GM12878 (cell line): ENCODE results near the gene ARHGAP40. TPM values are rescaled to one million over a fixed set of nuclear protein-coding genes. Genes with fewer than 3 reads are reported as not detected.

Experiments used
- ATAC-seq: fragments of 200-7000 bp; cut with Tn5 transposase; 3 replicates; pipeline ENCODE4 v1.9.1; 2020; ENCODE audit warnings: mild to moderate bottlenecking, moderate library complexity
- BruUV-seq: library from RNA; stranded (reverse); fragments of 400-500 nt; replicated peaks from 2 replicates; lab custom pipeline; 2021; lab: Mats Ljungman, UMichigan
- CTCF ChIA-PET: fragments of 300-600 bp; sonication (Branson Sonifier 250); formaldehyde crosslinking; extraction: SDS; loops from one replicate; lab custom pipeline; 2021; ENCODE audit warnings: inconsistent platforms; lab: Yijun Ruan, JAX
- POLR2A ChIA-PET: fragments of 350-600 bp; formaldehyde crosslinking; extraction: SDS; loops from one replicate; lab custom pipeline; 2021; ENCODE audit warnings: inconsistent platforms; lab: Charles Lee
- RAD21 ChIA-PET: fragments of 300-600 bp; sonication (Branson Sonifier 250); formaldehyde crosslinking; loops from one replicate; lab custom pipeline; 2023; ENCODE audit warnings: antibody characterized with exemption; ENCODE audit not compliant: unreplicated experiment; lab: Charles Lee
- SMC1A ChIA-PET: fragments of 300-600 bp; sonication (Branson Sonifier 250); formaldehyde crosslinking; loops from one replicate; lab custom pipeline; 2023; ENCODE audit not compliant: unreplicated experiment, uncharacterized antibody; lab: Charles Lee
- DNase-seq: peaks from one replicate; pipeline ENCODE4 v3.0.0-alpha.2; 2011; ENCODE audit warnings: low read depth, low spot score
- FAIRE-seq: peaks from 3 replicates; lab custom pipeline; 2011; peaks lifted over from hg19 to GRCh38; lab: Jason Lieb, UNC
- H2AFZ ChIP-seq: 2 replicates; pipeline ENCODE4 v1.6.0; 2011; ENCODE audit warnings: low read depth, low read length, control low read depth; ENCODE audit not compliant: control insufficient read depth
- H3K27ac ChIP-seq: 2 replicates; pipeline ENCODE4 v1.5.1; 2011; ENCODE audit warnings: control low read depth; ENCODE audit not compliant: control insufficient read depth, insufficient read depth
- H3K27me3 ChIP-seq, 2 experiments: replicated peaks in 1 of 2; 2 replicates each; pipeline versions ENCODE4 v1.6.0 to v1.6.1; 2011; ENCODE audit warnings: low read length in 1 of 2; ENCODE audit not compliant: control insufficient read depth in 2 of 2, insufficient read depth in 2 of 2
- H3K36me3 ChIP-seq, 2 experiments: 2 replicates each; pipeline ENCODE4 v1.5.1; 2011; ENCODE audit warnings: low read length in 1 of 2; ENCODE audit not compliant: control insufficient read depth in 2 of 2, insufficient read depth in 2 of 2
- H3K4me1 ChIP-seq: 2 replicates; pipeline ENCODE4 v1.6.1; 2011; ENCODE audit warnings: mild to moderate bottlenecking, low read length, moderate library complexity, mixed read lengths; ENCODE audit not compliant: control insufficient read depth, insufficient read depth
- H3K4me2 ChIP-seq: 2 replicates; pipeline ENCODE4 v1.6.0; 2011; ENCODE audit warnings: control low read depth; ENCODE audit not compliant: control insufficient read depth, insufficient read depth
- H3K4me3 ChIP-seq: fragments of 200-600 bp; sonication (generic); 2 replicates; pipeline ENCODE4 v1.5.1; 2016
- H3K79me2 ChIP-seq: 2 replicates; pipeline ENCODE4 v1.6.0; 2011; ENCODE audit warnings: low read length; ENCODE audit not compliant: control insufficient read depth, insufficient read depth
- H3K9ac ChIP-seq: 2 replicates; pipeline ENCODE4 v1.8.0; 2011; ENCODE audit warnings: low read length, control low read depth, mixed read lengths; ENCODE audit not compliant: control insufficient read depth, insufficient read depth
- H3K9me3 ChIP-seq: replicated peaks from 3 replicates; pipeline ENCODE4 v1.5.1; 2011; ENCODE audit warnings: mild to moderate bottlenecking, low read length; ENCODE audit not compliant: control insufficient read depth, insufficient read depth
- H4K20me1 ChIP-seq: 2 replicates; pipeline ENCODE4 v1.6.0; 2011; ENCODE audit not compliant: control insufficient read depth, insufficient read depth
- BCL3 ChIP-seq: IDR thresholded peaks from 2 replicates; pipeline ENCODE4 v1.6.1; 2011; ENCODE audit warnings: borderline replicate concordance, low read depth, mild to moderate bottlenecking, moderate library complexity, low read length; ENCODE audit not compliant: insufficient read depth, poor library complexity, severe bottlenecking
- HDGF ChIP-seq: fragments of 450-650 bp; IDR thresholded peaks from 2 replicates; pipeline ENCODE4 v1.6.1; 2016; ENCODE audit warnings: antibody characterized with exemption
- HSF1 ChIP-seq: fragments of 150-350 bp; IDR thresholded peaks from 2 replicates; pipeline ENCODE4 v1.6.1; 2014; ENCODE audit warnings: mild to moderate bottlenecking, low read depth, low read length
- NBN ChIP-seq: fragments of 450-650 bp; IDR thresholded peaks from 2 replicates; pipeline ENCODE4 v1.6.1; 2016
- NRF1 ChIP-seq: conservative IDR thresholded peaks from 2 replicates; pipeline ENCODE4 v1.6.1; 2011; ENCODE audit warnings: mild to moderate bottlenecking, low read depth, low read length, improper control_type of control experiment
- RCOR1 ChIP-seq: conservative IDR thresholded peaks from 2 replicates; pipeline ENCODE4 v1.6.1; 2012; ENCODE audit warnings: low read depth, low read length, improper control_type of control experiment
- RFX5 ChIP-seq: IDR thresholded peaks from 2 replicates; pipeline ENCODE4 v1.6.1; 2011; ENCODE audit warnings: low read depth, low read length, improper control_type of control experiment
- TAF1 ChIP-seq: IDR thresholded peaks from 2 replicates; pipeline ENCODE4 v1.6.1; 2011; ENCODE audit warnings: mild to moderate bottlenecking, low read depth, low read length, borderline replicate concordance
- USF1 ChIP-seq: IDR thresholded peaks from 2 replicates; pipeline ENCODE4 v1.6.1; 2011; ENCODE audit warnings: borderline replicate concordance, low read depth, mild to moderate bottlenecking, moderate library complexity, mixed read lengths, low read length; ENCODE audit not compliant: insufficient read depth; ENCODE audit errors: extremely low read length
- ZBED1 ChIP-seq: IDR thresholded peaks from 2 replicates; pipeline ENCODE4 v1.6.1; 2016; ENCODE audit warnings: borderline replicate concordance
- WGBS: methylation state at CpG from one replicate; pipeline ENCODE4 v1.1.6; 2016; ENCODE audit warnings: low lambda C conversion rate; ENCODE audit not compliant: insufficient replicate concordance, insufficient coverage; ENCODE audit errors: missing lambda C conversion rate; 5-methylcytosine and 5-hydroxymethylcytosine counted together
- in situ Hi-C: fragments of 300-500 bp; cut with MboI; formaldehyde crosslinking; loops from 9 replicates; pipeline ENCODE4 v1.14.3; 2018; ENCODE audit warnings: mixed read lengths
- intact Hi-C: fragments of 100-400 bp; cut with micrococcal nuclease; formaldehyde crosslinking; loops from one replicate; pipeline ENCODE4 v1.14.2; 2022; ENCODE audit not compliant: unreplicated experiment
- polyA plus RNA-seq, 11 experiments: library from polyadenylated mRNA; depleted of rRNA in 4 of 11; unstranded in 6 of 11; stranded (reverse) in 5 of 11; fragments of >200 nt; fragmentation: Nextera tagmentation in 4 of 11; fragmentation: Illumina TruSeq in 1 of 11; extraction: Ambion mirVana in 4 of 11; extraction: Trizol in 1 of 11; gene quantifications; 1 replicate in 1 of 11; 2 replicates in 10 of 11; pipeline versions ENCODE4 v1.2.1 to v1.2.3, GENCODE V29; 2011 to 2016; ENCODE audit warnings: inconsistent platforms in 2 of 11, missing spikeins in 2 of 11, low read depth in 1 of 11
- total RNA-seq, 4 experiments: library from RNA; depleted of rRNA in 3 of 4; stranded (reverse); fragments of >200 nt in 3 of 4; fragmentation: Illumina TruSeq in 1 of 4; extraction: Trizol in 1 of 4; gene quantifications; 2 replicates each; pipeline versions ENCODE4 v1.2.1 to v1.2.3, GENCODE V29; 2013 to 2021

ARHGAP40 gene
- total and polyA plus RNA-seq, 10 of the 15 experiments (the other 5 are each of a cell fraction or from before 2014, with no cell fraction given) = 0.06 to 0.07 TPM; not detected in 8

- no peak for TF ChIP-seq USF1
Measured at GRCh38 chr20:38673261-38673660, 71.7 kb downstream of the ARHGAP40 start (continued).

GRCh38 chr20:38673725-38674091 is 72.1 kb downstream of the ARHGAP40 start:
- in situ Hi-C loops = no loop called here
- H3K27me3 ChIP-seq = peaks cover 2 to 8% of the 10 kb centered on the region in 2 experiments; a peak in 3 of 4 replicates
- no peaks in the 10 kb centered on the region for H3K79me2 ChIP-seq
- no peaks in the 10 kb centered on the region for H4K20me1 ChIP-seq
- no peak overlapping the region for H3K9ac ChIP-seq
- H3K36me3 ChIP-seq = no peaks in the 10 kb centered on the region
- no peak for FAIRE-seq
- peak overlapping the region; percentile 85 for H3K4me3 ChIP-seq
- 3% methylated on average over 13 of the region's 13 CpGs for WGBS
- no peaks in the 10 kb centered on the region; the same call in 2 of the 3 replicates for H3K9me3 ChIP-seq
- no peak for DNase-seq
- TF ChIP-seq ZBED1 = no peak
- no peak for TF ChIP-seq NRF1
- no peak for TF ChIP-seq HDGF
- no peak for TF ChIP-seq RCOR1
- no peak for TF ChIP-seq NBN
- TF ChIP-seq BCL3 = no peak
- TF ChIP-seq RFX5 = no peak
- no peak for TF ChIP-seq HSF1
- TF ChIP-seq TAF1 = no peak
- TF ChIP-seq, all 136 proteins: peak for 0
- CTCF ChIA-PET = interaction anchor here (1.5 kb wide), 1 partner anchor 15 kb away, joined by 5 read pairs; no protein-coding TSS in a partner anchor
- POLR2A ChIA-PET = no interaction called here
- RAD21 ChIA-PET = no interaction called here
- H3K27ac ChIP-seq = no peak overlapping the region
- H2AFZ ChIP-seq = peak overlapping the region; percentile 76
- intact Hi-C loops = no loop called here
- ATAC-seq = peak; percentile 34
- peak overlapping the region; percentile 78 for H3K4me2 ChIP-seq
- SMC1A ChIA-PET = interaction anchor here (0.6 kb wide), 1 partner anchor 454 kb away, joined by 3 read pairs; no protein-coding TSS in a partner anchor
- no TSS peak for BruUV-seq
- H3K4me1 ChIP-seq = peaks cover 4% of the 10 kb centered on the region; the same call in 1 of the 2 replicates
